NCI-H1930 (cell line): Measurements from ENCODE around the gene CEP250.
"Not testable (repeated sequence)": the region's sequence is repeated elsewhere in the genome, so short reads cannot be mapped to it uniquely, and the experiment has no call there.

Experiments used
- DNase-seq, 2 experiments: peaks; one replicate each; lab custom pipeline; 2025; lab: John Stamatoyannopoulos, UW

CEP250 gene

DNA sequence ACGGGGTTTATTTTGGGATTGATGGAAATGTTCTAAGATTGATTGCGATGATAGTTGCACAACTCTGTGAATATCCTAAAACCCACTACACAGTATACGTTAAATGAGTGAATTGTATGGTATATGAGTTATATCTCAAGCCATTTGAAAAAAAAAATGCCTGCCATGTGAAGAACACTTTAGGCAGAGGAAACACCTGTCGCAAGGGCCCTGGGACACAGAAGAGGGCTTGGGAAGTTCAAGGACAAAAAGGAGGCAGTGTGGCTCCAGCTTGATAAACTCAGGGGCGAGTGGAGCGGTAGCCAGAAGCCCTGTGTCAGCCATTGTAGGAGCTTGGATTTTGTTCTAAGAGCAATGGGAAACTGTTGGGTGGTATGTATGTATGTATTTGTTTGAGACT is 37.0 kb downstream of the CEP250 start:
- DNase-seq: no peak

DNA sequence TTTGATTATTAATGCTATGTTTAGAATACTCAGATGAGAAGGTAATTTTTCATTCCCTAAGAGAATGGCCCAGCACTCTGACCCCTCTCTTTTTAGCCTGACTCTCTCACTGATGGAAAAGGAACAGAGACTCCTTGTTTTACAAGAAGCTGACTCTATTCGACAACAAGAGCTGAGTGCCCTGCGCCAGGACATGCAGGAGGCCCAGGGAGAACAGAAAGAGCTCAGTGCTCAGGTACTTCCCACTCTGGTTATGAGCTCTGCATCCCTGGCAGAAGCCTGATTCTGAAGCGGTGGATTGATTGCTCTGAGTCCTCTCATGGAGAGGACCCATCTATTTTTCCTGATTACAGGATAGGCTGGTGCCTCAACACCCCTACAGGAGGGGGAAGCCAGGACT is 41.1 kb downstream of the CEP250 start:
- DNase-seq: no peak

DNA sequence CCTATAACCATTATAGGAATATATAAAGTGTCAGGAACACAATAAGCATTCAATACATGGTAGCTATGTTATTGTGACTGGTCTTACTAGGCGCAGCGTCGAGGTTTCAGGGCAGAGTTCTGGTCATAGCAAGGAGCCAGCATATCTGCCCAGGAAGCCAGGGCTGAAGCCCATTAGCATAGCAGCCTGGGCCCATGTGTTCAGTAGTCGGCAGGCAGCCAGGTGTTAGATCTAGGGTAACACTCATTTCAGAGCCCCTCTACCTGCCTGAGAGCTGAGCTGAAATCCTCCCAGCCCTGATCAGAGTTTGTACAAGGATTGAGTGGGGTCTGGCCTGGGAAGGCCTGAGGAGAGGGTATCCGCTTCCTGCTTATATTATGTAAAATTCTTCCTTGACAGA is 41.9 kb downstream of the CEP250 start:
- DNase-seq: no peak

DNA sequence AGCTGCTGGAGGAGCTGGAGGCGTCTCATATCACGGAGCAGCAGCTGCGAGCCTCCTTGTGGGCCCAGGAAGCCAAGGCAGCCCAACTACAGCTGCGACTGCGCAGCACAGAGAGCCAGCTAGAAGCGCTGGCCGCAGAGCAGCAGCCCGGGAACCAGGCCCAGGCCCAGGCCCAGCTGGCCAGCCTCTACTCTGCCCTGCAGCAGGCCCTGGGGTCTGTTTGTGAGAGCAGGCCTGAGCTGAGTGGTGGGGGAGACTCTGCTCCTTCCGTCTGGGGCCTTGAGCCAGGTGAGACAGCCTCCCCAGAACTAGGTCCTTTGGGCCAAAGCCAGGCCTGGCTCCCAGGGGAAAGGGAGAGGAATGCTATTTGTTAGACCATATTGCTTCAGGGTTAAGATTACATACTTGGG is 42.4 kb downstream of the CEP250 start:
- no peak for DNase-seq

DNA sequence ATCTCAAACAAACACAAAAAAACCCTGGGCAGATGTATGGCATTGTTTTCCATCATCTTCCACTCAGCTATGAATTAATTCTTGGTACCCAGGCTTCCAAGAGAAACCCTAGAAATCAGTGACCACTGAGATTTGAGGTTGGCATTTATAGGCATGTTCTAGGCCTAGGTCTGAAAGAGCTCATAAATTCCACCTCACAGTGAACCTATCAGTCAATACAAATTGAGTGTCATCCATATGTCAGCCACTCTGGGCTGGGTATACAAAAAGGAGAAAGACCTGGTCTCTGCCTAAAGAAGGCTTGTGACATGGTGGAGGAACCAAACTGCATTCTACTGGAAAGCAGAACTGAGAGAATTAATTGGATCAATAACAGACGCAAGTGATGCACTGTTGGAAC is 43.9 kb downstream of the CEP250 start:
- DNase-seq: no peak

DNA sequence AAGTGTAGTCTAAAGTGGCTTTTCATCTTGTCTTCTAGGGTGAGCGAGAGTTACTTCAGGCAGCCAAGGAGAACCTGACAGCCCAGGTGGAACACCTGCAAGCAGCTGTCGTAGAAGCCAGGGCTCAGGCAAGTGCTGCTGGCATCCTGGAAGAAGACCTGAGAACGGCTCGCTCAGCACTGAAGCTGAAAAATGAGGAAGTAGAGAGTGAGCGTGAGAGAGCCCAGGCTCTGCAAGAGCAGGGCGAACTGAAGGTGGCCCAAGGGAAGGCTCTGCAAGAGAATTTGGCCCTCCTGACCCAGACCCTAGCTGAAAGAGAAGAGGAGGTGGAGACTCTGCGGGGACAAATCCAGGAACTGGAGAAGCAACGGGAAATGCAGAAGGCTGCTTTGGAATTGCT is 47.0 kb downstream of the CEP250 start:
- no peak for DNase-seq

DNA sequence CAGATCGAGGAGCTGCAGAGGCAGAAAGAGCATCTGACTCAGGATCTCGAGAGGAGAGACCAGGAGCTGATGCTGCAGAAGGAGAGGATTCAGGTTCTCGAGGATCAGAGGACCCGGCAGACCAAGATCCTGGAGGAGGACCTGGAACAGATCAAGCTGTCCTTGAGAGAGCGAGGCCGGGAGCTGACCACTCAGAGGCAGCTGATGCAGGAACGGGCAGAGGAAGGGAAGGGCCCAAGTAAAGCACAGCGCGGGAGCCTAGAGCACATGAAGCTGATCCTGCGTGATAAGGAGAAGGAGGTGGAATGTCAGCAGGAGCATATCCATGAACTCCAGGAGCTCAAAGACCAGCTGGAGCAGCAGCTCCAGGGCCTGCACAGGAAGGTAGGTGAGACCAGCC is 47.9 kb downstream of the CEP250 start:
- no peak for DNase-seq

DNA sequence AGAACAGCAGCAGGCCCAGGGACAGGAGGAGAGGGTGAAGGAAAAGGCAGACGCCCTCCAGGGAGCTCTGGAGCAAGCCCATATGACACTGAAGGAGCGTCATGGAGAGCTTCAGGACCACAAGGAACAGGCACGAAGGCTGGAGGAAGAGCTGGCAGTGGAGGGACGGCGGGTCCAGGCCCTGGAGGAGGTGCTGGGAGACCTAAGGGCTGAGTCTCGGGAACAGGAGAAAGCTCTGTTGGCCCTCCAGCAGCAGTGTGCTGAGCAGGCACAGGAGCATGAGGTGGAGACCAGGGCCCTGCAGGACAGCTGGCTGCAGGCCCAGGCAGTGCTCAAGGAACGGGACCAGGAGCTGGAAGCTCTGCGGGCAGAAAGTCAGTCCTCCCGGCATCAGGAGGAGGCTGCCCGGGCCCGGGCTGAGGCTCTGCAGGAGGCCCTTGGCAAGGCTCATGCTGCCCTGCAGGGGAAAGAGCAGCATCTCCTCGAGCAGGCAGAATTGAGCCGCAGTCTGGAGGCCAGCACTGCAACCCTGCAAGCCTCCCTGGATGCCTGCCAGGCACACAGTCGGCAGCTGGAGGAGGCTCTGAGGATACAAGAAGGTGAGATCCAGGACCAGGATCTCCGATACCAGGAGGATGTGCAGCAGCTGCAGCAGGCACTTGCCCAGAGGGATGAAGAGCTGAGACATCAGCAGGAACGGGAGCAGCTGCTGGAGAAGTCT is 48.6 kb downstream of the CEP250 start:
- DNase-seq: no peak

DNA sequence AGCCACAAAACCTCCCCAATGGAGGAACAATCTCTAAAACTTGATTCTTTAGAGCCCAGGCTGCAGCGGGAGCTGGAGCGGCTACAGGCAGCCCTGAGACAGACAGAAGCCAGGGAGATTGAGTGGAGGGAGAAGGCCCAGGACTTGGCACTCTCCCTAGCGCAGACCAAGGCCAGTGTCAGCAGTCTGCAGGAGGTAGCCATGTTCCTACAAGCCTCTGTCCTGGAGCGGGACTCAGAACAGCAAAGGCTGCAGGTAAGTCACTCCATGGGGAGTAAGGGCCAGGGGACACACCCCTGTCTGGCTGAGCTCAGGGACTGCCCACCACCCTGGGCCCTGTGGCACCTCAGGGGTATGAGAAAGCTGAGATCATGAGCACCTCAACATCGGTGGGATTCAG is 49.4 kb downstream of the CEP250 start:
- DNase-seq: no peak

DNA sequence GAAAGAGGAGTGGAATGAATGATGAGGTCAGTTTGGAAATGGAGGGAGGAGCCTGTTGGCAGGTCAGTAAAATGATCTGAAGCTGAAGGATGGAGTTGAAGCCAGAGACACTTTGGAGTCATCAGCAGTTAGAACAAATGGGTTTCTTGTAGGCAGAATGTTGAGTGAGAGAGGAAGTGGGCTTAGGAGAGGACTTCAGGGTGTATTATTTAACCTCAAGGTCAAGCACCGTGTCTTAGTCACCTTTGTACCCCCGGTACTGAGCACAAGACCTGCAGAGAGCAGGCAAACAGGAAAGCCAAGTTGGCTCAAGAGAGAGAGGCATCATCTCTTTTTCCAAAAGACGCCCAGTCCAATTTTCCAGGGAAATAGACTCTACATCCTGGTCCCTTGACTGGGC is 50.8 kb downstream of the CEP250 start:
- no peak for DNase-seq

DNA sequence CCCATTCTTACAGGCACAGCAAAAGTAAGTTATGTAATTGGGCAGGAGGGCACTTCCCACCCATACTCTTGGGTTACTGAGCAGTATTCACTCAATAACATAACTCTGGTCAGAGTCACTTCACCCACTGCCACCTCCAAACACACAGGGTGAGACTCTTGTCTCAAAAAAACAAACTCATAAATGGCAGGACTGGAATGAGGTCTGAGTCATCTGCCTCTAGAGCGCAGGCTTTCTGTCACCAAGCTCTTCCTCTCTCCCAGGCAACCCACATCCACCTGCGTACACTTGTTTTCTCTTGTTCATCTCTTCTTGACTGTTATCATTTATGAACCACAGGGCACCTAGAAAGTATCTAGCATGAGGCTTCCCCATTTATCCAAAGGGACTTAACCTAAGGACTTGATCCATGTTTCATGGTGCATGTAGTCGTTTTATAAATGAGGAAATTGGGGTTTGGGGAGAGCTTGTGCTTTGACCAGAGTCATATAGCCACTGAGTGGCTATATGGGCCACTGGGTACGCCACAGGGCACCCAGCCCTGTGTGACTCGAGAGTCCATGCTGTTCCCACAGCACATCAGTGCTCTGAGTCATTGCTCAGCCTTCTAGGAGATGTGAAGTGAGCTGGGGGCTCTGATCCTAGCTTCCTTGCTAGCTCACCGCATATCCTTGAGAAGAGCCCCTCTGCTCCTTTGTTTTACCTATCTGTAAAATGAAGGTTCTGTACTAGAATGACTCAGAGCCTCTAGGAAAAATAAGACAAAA is 51.7 kb downstream of the CEP250 start:
- DNase-seq: no peak

DNA sequence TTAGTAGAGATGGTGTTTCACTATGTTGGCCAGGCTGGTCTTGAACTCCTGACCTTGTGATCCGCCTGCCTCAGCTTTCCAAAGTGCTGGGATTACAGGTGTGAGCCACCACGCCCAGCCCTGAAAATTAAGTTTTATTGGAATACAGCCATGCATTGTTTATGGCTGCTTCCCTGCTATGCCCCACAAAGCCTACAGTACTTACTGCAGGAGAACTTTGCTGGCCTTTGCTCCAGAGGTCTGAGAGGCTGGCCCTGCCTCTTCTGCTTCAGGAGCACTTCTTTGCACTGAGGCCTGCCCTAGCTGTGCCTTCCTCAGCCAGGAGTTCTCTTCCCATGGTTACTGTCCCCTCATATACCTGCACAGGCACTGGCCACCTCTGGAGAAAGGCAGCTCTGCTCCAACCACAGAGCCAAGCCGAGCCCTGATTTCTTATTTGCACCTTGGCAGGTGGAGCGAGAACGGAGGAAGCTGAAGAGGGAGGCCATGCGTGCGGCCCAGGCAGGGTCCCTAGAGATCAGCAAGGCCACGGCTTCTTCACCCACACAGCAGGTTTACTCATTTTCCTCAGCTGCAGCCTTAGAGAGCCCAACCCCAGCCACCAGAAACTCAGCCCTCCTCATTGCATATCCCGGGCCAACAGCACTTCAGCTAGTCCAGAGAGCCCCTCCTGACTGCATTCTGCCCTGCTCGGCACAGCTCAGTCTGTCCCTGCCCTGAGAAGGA is 53.3 kb downstream of the CEP250 start:
- DNase-seq: no peak

DNA sequence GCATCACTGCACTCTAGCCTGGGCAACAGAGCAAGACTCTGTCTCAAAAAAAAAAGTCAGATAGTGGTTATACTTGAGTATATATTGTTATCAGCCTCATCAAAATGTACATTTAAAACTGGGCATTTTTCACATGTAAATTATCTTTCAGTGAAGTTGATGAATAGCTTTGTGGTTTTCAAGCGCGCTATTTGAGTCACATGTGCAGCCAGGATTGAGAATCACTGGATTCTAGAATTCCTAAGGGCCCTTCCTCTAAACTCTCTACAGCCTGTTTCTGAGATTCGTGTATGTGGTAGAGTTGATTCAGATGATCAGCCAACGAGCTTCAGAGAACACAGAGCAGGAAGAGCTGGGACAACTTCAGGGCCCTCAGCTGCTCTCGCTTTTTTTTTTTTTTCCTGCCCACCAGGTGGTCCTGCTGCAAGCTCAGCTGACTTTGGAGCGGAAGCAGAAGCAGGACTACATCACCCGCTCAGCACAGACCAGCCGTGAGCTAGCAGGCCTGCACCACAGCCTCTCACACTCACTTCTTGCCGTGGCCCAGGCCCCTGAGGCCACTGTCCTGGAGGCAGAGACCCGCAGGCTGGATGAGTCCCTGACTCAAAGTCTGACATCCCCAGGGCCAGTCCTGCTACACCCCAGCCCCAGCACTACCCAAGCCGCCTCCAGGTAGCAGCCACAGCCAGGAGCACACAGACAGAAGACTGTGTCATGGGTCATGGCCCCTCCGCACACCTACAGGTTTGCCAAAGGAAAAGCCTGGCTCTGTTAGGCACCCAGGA is 55.7 kb downstream of the CEP250 start:
- no peak for DNase-seq

DNA sequence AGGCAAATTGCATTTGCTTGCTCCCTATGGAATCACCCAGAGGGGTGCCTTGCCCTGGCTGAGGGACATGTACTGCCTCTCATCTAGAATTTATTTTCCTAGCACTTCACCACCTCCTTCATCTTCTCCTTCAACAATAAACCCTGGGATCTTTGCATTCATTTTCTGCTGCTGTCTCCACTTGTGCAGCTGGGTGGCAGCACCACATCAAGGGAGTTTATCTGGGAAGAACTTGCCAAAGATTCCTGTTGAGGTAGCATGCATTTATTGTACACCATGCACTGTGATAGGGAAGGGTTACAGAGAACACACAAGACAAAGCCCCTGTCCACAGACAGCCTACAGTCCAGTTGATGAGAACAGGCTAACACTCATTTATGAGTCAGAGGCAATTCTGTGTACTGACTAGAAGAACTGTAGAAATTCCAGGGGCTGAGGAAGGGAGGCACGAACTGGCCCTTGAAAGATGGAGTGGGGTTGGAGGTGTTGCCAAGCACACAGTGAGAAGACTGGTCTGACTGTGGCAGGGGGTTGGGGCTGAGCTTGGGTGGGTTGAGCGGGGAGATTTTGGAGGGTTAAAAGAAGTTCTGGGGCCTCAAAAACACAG is 56.5 kb downstream of the CEP250 start:
- peak in 1 of 2 experiments; percentile 15 for DNase-seq

DNA sequence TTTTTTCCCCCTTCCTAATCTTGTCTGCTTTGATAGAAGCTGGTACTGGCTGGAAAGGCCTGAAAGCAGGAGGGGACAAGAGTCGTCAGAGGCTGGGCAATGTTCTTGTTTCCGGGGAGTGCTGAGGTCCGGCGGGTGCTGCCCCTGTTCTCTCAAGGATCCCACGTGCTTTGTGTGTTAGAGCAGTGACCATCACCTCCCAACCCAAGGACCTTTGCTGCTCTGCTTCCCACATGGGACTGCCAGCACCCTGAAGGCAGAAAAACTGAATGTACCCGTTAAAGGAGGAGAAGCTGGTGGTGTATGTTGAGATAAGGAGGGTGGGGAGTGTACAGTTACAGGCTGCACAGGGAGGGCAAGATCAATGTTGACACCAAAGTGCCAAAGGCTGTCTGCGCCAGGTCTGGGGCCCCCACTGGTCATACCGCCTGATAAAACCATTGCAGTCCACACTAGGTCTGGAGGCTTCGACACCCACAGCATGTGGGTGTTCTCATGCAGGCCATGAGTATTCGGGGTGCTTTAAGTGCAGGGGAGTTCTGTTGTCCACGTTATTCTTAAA is 59.1 kb downstream of the CEP250 start:
- DNase-seq: no peak

DNA sequence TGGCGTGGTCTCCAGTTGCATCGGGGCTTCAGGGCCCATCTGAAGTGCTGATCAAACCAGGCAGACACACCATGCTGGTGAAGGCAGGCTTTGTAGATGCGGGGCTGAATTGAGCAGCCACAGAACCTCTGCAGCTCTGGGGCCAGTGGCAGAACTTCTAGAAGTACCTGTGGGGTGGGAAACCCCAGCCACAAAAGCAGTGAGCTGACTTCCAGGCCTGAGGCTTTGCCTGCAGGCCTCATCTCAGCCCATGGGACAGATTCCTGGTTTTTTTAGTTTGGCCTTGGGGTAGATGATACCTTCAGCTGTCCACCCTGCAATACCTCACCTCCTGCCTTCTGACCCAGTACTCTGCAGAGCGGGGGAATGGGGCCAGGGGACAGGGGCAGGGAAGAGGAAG is 59.9 kb downstream of the CEP250 start:
- no peak for DNase-seq

DNA sequence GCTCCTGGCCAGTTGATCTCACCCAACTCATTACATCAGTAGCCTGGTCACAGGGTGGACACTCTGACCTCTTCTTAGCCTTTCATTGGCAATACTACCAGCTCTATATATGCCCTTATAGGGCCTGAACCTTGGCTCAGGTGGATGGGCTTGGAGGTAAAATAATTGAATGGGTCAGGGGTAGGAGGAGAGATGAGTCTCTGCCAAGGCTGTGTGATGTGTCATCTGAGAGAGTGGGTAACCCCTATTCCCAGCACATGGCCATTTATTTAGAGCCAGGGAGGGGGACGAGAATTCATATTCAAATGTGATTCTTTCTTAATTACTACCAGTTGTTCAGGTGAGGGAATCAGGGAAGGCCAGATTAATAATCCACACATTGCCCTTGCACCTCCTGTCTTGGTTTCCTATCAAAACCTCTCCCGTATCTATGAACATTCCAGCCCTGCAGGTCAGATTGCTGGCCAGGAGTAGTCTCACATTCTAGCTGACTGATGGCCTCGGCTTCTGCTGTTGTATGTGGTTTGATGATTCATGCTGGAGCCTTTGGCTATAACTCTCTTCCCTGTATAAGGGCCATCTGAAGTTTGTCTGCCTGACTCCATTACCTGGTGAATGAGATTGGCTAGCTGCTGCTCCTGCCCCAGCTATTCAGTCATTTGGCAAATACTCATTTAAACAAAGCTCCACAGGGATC is 60.7 kb downstream of the CEP250 start:
- DNase-seq: peak in 1 of 2 experiments; percentile 6

DNA sequence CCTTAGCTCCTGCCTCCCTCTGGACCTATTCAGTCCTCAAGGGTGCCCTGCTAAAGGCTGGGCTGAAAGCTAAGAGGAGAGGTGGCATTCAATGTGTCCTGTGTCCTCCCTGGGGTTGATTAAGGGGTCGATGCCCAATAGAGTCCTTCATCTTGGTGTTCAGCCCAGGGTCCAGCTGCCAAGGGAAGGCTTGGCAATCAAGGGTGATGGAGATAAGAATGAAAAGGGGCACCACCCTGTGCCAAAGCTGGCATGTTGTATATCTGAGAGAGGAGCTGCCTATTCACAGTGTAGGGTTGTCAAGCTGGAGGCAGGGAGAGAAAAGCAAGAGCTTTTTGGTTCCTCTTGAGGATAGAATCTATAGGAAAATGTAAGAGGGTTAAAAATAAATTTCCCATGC is 61.7 kb downstream of the CEP250 start:
- DNase-seq: no peak

DNA sequence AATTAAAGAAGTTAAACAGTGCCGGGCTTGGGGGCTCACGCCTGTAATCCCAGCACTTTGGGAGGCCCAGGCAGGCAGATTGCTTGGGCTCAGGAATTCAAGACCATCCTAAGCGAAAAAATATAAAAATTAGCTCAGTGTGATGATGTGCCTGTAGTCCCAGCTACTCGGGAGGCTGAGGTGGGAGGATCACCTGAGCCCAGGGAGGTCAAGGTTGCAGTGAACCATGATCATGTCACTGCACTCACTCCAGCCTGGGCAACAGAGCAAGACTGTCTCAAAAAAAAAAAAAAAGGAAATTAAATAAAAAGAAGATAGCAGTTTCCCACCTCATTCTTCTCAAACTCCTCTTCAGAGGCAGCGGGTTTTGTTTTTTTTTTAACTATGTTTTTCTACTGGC is 62.4 kb downstream of the CEP250 start:
- DNase-seq: not testable (repeated sequence)

DNA sequence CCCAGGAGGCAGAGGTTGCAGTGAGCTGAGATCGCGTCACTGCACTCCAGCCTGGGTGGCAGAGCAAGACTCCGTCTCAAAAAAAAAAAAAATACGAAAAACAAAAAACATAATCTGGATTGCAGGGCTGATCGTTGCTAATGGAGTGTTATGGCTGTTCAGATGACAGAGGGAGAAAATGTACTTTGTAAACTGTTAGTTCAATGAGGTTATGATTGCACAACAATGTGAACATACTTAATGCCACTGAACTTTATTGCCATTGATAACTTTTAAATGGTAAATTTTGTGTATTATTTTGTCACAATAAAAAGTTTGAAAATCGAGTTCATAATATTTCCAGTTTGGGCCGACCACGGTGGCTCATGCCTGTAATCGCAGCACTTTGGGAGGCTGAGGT is 63.6 kb downstream of the CEP250 start:
- no peak for DNase-seq
